ENCODE measurements around the gene SLC25A29.
"Not testable (repeated sequence)": the region's sequence is repeated elsewhere in the genome, so short reads cannot be mapped to it uniquely, and the experiment has no call there.

The SLC25A29 gene, protein sequence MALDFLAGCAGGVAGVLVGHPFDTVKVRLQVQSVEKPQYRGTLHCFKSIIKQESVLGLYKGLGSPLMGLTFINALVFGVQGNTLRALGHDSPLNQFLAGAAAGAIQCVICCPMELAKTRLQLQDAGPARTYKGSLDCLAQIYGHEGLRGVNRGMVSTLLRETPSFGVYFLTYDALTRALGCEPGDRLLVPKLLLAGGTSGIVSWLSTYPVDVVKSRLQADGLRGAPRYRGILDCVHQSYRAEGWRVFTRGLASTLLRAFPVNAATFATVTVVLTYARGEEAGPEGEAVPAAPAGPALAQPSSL

DNA sequence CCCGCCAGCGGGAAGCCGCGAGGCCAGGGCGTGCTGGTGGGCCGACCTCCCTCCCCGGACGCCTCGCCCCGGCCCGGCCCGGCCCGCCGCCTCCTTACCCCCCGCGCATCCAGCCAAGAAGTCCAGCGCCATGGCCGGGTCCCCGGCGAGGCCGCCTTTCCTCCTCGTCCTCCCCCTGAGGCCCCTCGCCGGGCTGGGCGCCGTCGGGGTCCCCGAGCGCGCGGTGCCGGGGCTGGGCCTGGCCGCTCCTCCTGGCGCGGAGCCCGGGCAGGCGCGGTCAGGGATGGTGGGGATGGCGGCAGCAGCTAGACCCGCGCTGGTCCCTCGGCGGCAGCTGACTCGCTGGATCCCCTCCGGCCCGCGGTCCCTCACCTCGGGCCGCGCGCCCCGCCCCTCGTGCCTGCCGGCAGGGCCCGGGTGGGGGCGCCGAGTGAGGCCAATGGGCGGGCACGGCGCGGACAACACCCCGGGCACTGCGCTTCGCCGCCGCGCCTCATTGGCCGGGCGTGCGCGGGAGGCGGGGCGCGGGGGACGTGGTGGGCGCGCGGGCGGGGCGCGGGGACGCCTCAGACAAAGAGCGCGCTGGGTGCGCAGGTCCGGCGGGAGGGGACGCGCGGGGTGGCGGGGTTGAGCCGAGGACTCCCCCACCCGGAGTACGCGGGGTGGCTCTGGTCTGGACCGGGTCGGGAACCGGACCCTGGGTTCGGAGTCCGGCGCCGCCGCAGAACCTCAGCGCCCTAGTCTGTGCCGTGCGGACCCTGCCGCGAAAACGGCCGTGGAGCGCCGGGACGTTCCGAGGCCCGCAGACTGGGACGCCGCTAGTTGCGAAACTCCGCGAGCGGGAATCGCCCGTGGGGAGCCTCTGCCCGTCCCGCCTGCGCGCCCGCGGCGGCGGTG lies at the start of gene SLC25A29:
Gene SLC25A29 (minus strand): TSS at position 344 of the 897 bp plus-strand sequence. CDS start 212 bp downstream, at position 132.
- DNase-seq (ENCODE audit: low read depth in 3 of 3), result peak; percentile 44 to 85 (median 44)

DNA sequence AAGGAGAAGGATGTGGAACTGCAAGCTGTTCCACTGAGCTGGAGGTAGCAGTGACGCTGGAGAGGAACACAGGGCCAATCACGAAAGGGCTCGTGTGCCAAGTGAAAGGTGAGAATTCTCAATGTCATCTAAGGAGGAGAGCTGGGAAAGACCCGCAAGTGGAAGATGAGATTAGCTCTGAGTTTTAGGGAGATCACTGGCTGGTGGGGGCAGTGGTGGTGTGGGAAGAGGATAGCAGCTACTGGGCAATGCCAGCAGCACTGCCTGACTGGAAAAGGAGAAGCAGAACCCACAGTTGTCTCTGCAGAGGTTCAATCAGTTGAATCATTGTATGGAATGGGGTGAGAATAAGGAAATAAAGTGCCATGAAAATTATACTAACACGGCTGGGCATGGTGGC lies 44.7 kb upstream of the SLC25A29 start:
- no peak for DNase-seq (ENCODE audit: low read depth in 3 of 3)

DNA sequence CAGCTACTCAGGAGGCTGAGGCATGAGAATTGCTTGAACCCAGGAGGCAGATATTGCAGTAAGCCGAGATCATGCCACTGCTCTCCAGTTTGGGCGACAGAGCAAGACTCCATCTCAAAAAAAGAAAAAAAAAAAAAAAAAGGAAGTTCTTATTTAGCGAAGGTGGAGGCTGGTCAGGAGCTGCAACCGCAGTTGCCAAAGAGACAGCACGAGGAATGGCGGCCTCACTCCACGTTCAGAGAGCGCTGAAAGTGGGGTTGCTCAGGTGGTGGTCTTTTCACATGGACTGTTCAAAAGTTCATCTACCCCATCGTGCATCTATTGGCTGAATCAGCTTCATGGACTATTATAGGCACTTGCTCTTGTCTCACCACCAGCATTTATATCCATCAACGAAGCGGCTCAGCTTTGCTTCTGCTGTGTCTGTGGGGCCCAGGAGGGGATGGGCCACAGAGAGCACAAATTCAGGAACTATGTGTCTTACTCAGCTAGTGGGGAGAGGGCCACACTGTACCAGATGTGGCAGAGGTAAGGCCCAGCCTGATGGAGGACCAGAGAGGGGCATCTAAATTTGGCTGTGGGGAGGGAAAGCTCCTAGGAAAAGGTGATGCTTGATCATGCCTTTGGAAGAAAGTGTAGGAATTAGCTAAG lies 44.2 kb upstream of the SLC25A29 start:
- no peak for DNase-seq (ENCODE audit: low read depth in 3 of 3)

DNA sequence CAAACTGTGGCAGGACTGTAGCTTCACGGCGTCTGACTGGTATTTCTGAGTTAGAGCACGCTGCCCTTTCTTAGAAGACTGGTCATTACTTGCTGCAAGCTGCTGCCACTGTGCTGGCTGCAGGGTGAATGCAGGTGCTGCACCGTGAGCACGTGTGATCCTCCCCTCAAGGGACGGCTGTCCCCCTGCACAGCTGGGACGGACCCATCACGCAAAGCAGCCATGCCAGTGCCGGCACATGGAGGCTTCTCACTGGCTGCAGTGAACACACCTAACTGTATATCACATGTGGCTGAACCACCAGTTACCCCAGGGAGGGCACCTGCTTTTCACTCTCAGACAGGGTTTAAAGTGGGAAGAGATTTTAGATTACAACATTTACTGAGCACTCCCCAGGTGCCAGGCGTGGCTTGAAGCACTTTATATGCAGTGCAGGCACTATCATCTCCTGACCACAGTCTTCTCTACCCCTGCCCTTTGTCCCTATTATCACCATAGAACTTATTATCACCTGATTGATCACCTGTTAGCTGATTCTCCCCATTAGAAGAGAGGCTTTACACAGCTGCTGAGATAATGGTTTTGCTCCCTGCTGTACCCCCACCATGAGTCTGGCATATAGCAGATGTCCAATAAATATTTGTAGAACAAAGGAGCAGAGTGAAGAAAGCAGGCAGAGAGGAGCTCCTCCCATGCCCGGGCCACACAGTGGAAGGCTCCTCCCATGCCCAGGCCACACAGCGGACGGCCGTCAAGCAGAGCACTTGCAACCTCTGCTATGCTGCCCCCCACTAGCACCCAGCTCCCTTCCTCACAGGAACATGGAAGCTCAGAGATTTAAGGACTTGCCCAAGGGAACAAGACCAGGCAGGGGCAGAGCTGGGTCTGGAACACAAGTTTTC lies 42.8 kb upstream of the SLC25A29 start:
- DNase-seq (ENCODE audit: low read depth in 3 of 3), result no peak

DNA sequence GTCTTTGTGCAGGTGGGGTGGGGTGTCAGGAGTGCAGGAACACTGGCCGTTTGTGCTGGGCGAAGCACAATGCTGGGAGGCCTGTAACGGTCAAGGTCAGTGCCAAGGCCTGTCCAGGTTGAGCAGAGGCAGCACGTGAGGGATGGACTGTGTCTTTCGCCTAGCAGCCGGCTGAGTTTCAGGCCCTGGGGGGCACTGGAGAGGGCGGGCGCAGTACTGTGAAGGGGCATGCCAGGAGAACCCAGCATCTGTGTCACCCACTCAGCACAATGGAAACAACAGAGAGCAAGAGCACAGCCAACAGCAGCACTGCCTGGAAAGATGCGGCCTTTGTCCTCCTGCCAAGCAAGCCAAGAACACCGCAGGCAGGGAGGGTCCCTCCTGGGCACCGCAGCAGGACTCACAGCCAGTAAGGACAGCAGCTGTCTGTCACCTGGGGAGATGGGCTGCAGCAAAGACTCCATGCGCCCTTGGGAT lies 42.0 kb upstream of the SLC25A29 start:
- DNase-seq (ENCODE audit: low read depth in 3 of 3), result no peak

DNA sequence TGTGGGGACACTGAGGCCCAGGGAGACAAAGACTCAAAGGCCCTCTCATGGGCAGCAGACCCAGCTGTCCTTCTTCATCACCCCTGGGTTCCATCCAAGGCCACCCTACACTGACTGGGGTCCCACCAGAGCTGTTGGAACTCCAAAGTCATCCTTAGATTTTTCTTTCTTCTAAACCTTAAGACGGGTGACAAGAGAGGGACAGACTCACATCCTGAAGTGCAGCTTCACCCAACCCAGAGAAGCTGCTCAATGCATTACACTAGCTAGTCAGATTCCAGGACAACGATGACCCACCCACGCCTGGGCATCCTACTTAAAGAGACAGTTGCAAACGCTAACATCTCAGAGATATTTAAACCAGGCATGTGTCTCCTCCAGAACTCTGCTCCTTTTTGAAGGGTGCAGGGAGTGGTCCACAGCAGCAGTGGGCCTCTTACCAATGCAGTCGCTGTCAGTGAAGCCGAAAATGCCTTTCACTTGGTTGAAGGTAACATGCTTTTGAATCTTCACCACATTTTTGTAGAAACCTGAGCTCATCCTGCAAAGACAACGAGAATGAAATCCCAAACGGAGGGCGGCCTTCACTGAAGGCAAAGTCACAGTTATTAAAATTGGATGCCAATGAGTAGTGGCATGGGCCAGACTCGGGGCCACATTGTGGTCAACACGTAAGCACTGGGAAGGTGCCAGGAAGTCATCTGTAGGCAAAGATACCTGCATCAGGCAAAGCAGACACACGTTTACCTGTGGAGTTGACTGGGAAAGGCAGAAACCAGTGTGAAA lies 40.3 kb upstream of the SLC25A29 start:
- no peak for DNase-seq (ENCODE audit: low read depth in 3 of 3)

DNA sequence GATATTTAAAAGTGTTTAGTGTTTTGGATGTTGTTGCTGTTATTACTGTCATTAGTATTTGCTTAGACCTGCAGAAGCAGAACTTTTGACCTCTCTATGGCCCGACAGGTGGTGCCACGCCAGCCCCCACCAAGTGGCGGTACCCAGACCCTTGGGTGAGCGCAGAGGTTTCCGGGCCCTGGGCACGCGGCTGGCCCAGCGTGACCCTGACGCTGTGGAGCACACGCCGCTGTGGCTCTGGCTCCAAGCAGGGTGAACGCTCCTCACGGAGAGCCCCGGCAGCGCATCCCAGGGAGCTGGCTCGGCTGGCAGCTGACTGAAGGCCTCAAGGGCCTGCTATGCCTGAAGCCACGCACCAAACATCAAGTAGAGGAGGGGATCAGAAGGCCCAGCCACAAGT lies 39.5 kb upstream of the SLC25A29 start:
- no peak for DNase-seq (ENCODE audit: low read depth in 3 of 3)

DNA sequence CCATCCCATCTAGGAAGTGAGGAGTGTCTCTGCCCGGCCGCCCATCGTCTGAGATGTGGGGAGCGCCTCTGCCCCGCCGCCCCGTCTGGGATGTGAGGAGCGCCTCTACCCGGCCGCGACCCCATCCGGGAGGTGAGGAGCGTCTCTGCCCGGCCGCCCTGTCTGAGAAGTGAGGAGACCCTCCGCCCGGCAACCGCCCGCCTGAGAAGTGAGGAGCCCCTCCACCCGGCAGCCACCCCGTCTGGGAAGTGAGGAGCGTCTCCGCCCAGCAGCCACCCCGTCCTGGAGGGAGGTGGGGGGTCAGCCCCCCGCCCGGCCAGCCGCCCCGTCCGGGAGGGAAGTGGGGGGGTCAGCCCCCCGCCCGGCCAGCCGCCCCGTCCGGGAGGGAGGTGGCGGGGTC lies 38.4 kb upstream of the SLC25A29 start:
- DNase-seq (ENCODE audit: low read depth in 3 of 3), result not testable (repeated sequence)

DNA sequence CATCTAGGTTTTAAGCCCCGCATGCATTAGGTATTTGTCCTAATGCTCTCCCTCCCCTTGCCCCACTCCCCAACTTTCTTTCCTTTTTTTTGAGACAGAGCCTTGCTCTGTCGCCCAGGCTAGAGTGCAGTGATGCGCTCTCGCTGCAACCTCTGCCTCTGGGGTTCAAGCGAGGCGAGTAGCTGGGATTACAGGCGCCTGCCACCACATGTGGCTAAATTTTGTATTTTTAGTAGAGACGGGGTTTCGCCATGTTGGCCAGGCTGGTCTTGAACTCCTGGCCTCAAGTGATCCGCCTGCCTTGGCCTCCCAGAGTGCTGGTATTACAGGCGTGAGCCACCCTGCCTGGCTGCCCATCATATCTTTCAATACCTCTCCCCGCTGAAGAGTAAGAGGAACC lies 36.6 kb upstream of the SLC25A29 start:
- not testable (repeated sequence) for DNase-seq (ENCODE audit: low read depth in 3 of 3)

DNA sequence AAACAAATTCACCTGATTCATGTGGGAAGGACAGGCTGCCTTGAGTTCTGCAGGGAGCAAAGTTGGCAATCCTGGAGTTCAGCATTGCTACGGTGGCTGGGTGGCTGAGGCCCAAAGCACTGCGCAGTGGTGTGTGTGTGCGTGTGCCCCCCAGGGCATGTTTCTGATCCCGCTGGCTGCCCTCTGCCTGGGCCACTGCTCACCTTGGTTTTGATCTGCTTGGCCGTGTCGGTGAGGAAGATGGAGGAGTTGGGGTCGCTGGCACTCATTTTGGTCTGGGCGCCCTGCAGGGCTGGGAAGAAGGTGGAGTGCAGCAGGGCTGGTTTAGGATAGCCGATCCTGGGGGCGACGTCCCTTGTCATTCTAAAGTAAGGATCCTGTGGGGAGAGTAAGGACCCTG lies 36.0 kb upstream of the SLC25A29 start:
- no peak for DNase-seq (ENCODE audit: low read depth in 3 of 3)

DNA sequence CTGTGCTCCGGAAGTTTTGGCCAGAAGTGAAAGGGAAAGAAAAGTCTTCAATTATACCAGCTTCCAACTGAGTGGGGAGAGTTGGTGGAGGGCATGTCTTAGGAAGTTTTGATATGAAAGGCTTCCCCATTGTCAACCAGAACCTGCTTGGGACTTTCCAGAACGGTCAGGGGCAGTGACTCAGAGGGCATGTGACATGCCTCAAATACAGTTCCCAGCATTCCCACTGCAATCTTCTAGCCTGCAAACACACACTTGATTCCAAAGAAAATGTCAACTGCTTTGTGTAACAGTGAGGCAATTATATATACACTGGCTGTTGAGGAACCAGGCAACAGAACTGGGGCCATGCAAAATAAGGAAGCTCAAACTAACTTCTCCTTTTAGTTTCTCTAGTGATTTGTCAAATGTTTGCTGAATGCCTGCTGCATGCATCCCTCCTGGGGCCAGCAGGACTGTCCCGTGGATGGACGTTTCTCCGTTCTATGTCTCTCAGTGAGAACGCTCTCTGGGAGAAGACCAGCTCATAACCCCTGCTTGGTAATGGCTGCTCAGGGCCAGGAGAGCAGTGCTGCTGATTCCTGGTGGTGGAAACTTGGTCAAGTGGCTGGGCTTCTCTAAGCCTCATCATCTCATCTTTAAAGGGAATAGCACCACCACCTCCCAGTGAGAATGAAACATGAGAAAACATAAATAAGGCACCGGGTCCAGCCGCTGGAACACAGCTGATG lies 35.2 kb upstream of the SLC25A29 start:
- DNase-seq (ENCODE audit: low read depth in 3 of 3), result no peak

DNA sequence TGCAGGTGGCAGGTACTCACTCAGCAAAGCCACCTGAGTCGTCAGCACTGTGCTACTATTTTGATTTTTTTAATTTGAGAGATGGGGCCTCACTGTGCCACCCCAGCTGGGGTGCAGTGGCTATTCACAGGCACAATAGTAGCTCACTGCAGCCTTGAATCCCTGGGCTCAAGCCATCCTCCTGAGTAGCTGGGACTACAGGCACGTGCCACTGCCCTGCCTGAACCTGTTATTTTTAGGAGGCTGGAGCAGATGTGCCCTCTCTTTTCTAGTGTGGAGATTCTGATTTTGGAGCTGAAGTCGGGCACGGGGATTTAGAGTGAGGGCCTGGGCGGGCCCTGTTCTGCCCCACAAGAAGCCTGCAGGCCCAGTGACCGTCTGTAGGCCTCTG lies 34.2 kb upstream of the SLC25A29 start:
- DNase-seq (ENCODE audit: low read depth in 3 of 3), result no peak

DNA sequence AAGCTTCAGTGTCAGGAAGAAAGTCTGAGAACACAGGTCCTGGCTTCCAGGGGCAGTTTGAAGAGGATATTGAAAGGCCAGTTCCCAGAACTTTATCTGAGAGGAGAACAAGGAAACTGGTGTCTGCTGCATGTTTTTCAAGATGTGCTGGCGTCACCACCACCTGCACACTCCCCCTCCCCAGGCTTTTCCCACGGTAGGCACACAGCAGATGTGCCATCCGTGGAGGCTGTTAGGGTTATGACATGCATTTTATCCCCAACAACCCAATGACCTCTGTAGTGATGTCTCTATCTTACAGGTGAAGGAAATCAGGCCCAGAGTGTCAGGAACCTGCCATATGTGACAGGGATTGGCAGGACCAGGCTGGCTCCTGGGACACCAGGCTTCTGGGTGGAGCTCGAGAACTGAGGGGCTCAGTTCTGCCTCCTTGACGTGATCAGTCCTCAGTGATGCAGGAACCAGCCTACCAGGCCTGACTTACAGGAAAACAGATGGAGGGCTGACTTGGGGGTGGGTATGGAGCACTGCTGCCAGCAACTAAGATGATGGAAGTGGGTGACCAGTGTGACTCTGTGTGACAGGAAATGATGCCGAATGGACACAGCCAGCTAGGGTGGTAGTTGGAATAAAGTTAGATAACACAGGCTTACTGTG lies 33.6 kb upstream of the SLC25A29 start:
- DNase-seq (ENCODE audit: low read depth in 3 of 3), result no peak

DNA sequence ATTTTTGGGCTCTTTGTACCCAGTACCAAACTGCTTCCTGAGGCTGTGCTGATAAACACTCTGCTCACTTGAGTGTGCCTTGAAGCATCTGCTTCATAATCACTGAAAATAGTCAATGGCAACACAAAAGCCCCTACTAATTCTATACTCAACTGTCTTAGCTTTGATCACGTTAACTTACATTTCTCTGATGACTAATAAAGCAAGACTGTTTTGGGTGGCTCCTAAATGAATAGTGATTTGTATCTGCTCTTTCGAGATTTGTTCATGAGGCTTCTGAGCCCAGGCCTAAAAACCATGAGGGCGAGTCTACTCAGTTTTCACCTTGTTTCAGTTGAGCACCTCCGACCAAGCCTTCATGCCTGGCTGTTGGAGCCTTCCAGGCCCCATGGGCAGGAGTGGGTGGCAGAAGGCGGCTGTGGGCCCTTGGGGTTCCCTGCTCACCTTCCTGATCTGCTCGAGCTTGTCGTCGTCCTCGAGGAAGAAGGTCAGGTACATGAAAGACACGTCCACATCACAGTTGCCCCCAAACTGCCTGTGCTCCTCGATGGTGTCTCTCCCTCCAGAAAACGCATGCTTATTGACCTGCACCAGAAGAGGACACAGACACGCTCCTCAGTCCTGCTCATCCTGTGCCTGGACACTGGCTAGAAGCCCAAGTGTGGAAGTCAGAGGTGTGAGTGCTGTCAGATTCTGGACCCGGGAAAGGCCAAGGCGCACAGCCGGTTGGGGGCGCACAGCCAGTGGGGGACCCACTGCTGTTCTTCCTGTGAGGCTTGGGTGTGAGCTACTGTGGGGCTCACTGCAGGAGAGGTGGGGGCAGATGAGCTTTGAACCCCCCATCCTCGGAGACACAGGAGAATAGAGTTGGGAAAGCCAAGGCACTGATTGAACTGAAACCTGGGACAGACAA lies 30.6 kb upstream of the SLC25A29 start:
- no peak for DNase-seq (ENCODE audit: low read depth in 3 of 3)

DNA sequence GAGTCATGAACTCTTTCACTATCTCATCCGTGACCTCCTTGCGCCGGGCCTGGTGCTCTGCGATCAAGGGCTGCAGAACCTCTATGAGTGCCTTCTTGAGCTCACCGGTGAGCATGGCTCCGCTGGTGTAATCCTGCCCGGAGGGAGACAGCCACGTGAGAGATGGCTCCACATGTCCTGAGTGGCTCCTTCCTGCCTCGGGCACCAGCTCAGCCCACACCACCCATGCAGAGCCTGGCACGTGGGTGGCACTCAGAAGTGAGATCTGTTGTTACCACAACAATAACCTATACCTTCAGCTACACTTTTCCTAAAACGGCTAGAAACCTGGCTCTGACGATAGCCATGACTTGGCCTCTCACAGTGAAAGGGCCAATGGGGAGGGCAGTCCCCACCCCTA lies 28.7 kb upstream of the SLC25A29 start:
- DNase-seq (ENCODE audit: low read depth in 3 of 3), result no peak

DNA sequence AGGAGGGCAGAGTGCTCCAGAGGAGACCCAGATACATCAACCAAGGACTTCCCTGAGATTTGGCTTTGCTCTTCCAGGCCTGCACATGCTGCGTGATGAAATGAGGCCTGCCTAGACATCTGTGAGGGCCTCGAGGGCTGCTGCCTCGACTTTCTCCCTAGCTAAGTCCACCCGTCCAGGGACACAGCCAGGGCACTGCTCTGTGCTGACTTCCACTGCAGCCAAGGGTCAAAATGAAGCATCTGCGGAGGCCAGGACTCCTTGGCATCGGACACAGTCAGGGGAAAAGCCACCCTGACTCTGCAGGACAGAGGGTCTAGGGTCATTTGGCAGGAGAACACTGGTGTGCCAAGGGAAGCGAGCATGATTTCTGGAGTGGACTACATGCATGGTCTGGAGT lies 27.6 kb upstream of the SLC25A29 start:
- no peak for DNase-seq (ENCODE audit: low read depth in 3 of 3)

DNA sequence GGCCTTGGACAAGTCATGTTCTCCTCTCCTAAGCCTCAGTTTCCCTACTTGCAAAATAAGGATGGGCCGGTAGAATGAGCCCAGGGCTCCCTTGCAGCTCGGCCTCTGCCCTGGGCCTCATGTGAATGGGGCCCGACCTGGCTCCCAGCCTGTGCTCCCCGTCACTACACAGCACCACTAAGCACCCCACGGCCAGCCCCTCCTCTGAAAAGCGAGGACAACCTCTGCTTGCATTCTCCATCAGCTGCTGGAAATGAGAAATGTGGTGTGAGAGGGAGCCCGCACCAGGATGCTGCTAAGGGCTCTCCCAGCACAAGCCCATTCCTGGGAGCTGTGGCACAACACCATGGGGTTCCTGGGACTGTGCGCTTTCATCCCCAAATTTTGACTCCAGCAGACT lies 27.1 kb upstream of the SLC25A29 start:
- no peak for DNase-seq (ENCODE audit: low read depth in 3 of 3)

DNA sequence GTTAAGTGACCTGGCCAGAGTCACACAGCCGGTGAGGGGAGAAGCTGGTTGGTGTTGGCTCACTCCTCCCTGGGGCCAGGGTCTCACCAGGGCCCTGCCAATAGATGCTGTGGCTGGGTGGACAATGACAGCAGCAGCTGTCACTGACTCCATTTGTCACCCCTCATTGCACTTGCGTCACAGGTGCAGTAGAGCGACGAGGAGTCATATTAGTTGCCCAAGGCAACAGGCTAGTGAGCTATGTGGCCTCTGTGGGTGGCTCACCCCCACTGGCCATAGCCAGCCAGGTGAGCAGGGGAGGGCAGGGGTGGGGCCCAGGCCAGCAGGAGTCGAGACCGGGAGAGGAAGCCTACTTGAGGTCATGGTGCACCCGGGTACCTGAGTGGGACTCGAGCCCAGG lies 26.6 kb upstream of the SLC25A29 start:
- no peak for DNase-seq (ENCODE audit: low read depth in 3 of 3)
